ENCODE results near the gene BUB1.
"Not testable (repeated sequence)": the region's sequence is repeated elsewhere in the genome, so short reads cannot be mapped to it uniquely, and the experiment has no call there.

Gene BUB1

DNA sequence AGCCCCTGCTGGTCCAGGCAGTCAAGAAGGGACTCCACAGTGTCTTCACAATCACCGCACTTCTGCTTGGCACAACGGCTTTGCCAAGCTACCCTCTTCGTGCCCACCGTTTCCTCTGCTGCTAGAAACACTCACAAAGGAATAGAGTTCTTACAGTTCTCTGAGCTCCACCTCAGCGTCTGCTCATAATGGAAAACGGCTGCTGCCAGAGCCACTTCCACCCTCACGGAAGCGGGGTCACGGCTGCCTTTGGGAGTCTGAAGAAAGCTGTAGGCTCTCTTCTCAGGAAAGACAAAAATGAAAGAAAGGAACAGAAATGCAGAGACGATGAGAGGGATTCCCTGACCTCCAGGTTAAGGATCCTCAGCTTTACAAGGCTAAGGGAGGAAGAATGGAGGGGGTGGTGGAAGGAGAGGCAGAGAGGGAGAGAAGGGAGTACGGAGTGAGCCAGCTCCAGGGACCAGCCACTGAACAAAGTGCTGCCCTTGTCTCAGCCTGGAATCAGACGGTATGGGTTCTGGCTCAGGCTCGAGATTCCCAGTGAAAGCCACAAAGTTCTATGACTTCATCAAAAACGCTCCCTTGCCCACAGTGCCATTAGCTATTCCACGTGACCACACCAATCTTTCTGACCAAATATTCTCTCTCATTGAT lies 88.1 kb downstream of the BUB1 start:
- DNase-seq, result not testable (repeated sequence)

GRCh38 chr2:110588520-110588919 lies 89.3 kb downstream of the BUB1 start:
- DNase-seq, result not testable (repeated sequence)

All from activated CD4-positive, CD25-positive, alpha-beta regulatory T cell (primary cell).